CD4-positive, alpha-beta T cell treated with Interferon alpha-2 for 1 hour (primary cell): ENCODE data around the gene IL36G.
A peak's percentile ranks its signal among the peaks of the same experiment; 100 is the strongest.
"Not testable (repeated sequence)": the region's sequence is repeated elsewhere in the genome, so short reads cannot be mapped to it uniquely, and the experiment has no call there.

Source experiments
- DNase-seq, 2 donors: peaks; one replicate each; pipeline ENCODE4 v3.0.0-alpha.2; 2020 to 2022

IL36G gene

DNA sequence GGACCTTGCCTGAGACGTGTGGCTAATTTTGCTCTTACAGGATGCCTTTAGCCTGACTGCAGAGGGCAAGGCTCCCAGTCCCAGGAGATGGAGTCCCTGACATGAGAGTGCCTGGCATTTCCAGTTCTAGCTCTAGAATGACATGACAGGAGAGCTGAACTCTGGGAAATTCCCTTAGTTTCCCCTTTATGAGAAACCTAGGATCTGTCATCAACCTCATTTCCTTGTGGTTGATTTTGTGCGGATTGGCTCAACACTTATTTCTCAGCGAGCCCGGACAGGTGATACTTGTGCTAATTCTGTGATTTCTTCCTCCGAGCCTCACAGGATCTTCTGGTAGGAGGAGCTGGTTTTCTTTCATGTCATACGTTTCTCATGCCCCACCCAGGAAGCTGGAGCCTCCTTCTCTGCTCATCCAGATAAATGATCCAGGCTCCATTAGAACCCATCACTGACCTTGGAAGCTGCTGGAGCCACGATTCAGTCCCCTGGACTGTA lies at the start of gene IL36G:
Gene IL36G (plus strand): TSS at position 448 of the 498 bp plus-strand sequence. CDS start 633 bp downstream, outside the sequence.
- no peak for DNase-seq

DNA sequence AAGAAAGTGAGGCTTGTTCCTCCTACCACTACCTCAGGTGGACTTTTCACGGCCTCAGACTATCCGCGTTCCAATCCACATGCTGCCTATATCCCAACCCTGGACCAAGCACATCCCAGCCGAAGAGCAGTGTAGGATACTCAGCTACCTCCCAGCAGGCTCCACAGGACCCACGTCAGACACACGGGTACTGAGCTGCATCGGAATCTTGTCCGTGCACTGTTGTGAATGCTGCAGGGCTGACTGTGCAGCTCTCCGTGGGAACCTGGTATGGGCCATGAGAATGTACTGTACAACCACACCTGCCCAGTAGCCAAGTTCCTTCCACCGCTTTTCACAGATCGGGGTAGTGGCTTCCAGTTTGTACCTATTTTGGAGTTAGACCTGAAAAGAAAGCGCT lies 44.5 kb upstream of the IL36G start:
- no peak for DNase-seq

DNA sequence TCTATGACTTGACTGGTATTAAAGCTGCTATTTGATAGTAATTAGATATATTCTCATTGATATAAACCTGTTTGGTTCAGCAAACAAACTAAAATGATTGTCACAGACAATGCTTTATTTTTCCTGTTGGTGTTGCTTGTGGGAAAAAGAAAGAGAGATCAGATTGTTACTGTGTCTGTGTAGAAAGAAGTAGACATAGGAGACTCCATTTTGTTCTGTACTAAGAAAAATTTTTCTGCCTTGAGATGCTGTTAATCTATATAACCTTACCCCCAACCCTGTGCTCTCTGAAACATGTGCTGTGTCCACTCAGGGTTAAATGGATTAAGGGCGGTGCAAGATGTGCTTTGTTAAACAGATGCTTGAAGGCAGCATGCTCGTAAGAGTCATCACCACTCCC lies 43.7 kb upstream of the IL36G start:
- not testable (repeated sequence) for DNase-seq

DNA sequence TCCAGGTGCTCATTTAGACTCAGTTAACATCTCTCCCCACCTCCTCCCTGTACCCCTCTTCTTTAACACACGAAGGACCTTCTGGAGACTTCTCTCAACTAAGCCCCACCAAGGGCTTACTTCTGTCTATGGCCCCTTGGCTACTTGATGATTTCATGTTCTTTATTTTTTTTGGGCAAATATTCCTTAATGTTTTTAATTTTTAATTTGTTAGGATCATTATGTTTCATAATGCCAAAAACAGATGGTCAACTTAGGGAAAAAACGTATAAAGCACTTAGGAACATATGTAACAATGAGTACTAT lies 40.9 kb upstream of the IL36G start:
- DNase-seq = no peak

DNA sequence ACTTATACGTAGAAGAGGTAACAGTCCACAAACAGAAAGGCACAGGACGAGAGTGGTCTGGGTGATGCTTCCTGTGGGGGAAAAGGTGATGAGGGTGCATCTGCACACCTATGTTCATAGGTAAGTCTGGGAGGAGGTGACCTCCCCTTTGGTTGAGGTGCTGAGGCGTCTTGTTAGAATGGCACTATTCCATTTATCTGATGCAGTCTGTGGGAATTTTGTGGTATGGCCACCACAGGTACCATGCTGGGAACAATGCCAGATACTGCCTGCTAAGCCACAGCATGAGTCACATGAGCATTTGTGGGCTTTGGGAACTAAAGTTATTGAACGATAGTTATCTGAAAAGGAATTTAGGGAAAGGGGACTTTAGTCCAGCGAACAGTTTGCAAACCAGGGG lies 38.9 kb upstream of the IL36G start:
- DNase-seq = peak in 1 of 2 donors; percentile 30

DNA sequence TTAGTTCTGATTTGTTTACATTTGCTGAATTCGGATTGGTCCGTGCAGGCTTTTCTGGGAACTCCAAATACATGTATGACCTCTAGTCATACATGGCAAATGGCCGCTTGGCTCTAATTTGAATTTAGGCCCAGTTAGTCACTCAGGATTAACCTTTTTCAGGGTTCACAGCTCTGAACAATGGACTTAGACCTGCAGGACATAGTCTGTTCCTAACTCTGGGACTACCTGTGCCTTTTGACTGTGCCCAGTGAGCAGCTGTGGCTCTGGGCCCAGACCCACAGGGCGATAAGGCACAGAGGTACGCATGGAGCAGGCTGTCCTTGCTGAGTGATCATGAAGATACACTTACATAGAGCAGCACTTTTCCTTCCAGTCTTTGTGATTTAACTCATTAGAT lies 38.4 kb upstream of the IL36G start:
- no peak for DNase-seq

DNA sequence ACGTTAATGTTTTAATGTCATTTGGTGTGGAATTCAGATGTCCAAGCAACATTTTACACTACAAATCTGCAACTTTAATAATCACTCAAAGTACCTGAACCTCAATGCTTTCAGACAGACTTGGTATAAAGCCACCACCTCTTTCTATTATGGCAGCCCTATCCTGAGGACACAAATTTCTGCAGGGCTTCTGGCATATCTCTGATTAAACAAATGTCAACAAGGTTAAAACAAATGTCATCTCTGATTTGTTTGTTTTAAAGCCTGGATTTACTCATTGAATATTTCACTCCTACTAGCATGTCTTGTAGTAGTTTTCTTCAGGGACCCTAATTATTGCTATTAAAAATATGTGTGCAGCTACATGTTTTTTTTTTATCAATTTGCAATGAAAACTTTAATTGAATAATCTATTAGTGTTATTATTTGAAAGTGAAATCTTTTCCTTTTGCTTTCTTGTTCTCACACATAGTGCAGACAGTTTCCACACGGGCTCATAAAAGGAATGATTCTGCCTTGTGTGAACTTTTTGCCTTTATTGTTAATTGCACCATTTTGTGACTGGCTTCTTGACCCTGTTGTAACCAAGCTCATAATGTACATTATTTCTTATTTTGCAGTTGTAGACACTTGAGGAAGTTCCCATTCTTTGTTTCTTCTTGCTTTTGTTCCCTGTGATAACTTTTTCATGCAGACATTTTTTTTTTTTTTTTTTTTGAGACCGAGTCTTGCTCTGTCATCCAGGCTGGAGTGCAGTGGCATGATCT lies 36.8 kb upstream of the IL36G start:
- no peak for DNase-seq

DNA sequence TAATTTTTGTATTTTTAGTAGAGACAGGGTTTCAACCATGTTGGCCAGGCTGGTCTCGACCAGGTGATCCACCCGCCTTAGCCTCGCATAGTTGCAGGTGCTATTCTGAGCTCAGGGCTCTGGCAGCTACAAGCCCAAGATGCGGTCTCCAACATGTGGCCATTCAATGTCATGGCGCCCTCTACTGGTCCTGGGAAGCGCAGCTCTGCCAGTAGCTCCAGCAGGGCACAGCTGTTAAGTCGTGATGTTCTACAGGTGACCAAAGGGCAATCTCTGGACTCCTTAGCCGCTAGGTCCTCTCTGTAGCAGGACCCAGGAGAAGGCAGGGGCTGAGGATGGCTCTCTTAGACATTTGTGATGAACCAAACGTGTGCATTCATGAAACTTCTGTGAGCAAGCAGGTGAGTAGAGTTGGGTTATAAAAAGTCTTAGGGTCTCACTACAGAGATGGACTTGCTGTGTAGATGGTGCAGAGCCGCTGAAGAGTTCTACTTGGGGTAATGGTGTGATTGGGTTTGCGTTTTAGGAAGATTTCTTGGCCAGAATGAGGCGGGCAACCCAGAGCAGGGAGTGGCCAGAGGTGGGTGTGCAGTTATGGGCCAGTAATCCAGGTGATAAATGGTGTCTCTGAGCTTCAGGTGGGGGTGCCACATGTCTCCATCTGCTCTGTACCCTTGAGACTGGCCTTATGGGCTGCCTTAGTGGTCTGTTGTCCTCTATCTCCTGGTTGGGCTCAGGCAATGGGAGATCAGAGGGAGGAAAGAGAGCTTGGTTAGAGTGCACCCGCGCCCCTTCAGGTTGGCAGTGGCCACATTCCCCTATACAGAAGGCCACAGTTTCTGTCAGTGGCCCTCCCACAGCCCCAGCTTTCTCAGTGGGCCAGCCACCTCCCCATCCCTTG lies 35.8 kb upstream of the IL36G start:
- DNase-seq = peak; percentile 62 to 73

DNA sequence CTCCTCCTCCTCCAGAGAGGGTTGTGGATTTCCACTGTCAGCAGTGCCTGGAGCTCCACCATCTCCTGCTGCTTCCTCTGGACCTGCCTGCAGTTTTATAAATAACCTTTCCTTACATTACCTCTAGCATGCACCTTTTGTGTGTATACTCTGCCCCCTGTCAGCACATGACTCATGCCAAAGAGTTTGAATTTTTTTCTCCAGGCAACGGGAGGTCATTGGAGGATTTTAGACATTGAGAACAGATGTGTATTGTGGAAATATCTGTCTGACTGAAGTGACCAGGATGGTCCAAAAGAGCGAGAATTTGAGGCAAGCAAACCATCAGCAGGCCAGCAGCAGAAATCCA lies 35.2 kb upstream of the IL36G start:
- DNase-seq = no peak

DNA sequence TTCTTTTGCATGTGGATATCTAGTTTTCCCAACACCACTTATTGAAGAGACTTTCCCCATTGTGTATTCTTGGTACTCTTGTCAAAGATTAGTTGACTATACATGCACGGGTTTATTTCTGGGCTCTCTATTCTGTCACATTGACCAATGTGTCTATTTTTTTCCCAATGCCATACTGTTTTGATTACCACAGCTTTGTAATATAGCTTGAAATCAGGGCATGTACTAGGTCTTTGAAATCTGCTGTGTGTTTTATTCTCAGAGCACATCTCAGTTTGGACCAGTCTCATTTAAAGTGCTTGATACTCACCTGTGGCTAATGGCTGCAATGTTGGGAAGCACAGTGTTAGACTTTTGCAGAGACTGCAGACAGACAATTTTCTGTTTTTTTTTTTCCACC lies 32.8 kb upstream of the IL36G start:
- no peak for DNase-seq

DNA sequence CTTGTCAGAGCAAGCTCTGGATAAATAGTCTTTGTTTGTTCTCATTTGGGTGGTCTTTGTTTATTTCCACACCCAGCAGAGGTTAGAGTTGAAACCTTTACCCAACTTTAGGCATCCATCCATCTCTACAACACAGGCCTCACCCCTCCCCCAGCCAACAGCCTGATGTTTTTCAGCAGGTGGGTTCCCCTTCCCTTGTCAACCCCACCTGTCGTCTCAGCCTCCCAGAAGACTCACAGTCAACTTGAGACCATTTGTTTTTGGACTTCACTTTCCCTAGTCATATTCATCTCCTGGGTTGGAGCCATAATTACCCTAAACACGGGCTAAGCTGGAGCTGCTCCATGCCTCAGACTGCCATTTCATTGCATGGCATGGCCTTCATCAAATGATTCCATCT lies 31.7 kb upstream of the IL36G start:
- no peak for DNase-seq

DNA sequence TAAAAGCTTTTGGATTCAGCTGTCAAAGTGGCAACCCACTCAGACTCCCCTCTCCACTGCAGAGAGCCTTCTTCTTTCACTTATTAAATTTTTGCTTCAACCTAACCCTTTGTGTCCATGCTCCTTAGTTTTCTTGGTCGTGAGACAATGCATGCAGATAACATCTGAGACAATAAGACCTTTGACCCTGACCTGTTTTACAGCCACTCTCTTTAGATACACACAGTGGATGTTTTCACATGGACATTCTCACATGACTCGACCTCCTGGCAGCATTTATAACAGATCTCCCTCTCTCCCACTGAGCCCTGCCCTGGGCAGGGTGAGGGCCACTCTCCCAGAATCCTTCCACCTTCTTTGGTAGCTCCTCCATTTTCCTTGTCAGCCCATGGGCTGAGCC lies 30.4 kb upstream of the IL36G start:
- no peak for DNase-seq

DNA sequence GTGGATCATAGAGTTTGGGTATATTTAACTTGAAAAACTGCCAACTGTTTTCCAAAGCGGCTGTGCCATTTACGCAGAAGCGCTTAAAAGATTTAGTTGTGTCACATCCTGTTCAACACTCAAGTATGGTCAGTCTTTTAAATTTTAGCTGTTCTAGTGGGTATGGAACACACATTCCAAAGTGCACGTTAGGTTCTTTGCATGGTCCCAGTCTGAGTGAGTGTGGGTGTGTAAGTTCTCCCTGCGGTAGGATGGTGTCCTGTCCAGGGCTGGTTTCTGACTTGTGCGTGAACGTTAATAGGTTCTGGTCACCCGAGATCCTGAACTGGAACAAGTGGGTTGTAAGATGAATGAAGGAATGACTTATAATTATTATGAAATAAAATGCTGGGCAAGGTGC lies 28.4 kb upstream of the IL36G start:
- DNase-seq = no peak

DNA sequence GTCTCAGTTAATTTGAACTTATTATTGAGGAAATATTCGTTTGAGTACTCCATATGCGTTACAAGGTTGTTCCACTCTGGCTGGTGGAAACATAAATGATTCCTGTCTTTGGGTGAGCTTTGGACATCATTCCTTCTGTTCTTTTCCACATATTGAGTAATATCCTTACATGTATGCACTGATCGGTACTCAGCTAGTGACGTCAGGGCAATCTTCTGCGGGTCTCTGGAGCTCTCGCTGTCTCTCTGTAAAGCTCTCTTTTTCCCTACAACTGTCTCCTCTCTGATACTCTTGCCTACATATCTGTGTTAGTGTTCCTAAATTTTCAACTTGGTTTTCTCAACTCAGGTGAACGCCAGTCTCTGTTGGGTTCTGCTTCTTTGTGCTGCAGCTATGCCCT lies 23.4 kb upstream of the IL36G start:
- no peak for DNase-seq

DNA sequence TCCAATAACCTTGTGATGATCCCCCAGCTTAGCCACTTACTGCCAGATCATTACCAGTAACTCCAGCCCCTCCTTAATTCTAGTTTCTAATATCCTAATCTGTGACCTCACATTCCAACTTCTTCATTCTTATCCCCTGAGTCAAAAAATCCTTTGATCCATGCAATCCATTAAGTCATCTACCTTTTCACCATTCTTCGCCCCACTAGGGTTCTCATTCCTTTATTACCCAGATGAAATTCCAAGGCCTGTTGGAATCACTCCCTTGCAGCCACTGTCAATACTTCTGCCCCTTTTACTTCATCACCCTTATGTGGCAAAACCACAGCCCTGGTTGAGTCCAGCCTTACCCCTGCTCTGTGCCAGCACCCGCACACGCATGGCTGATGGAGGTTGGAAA lies 20.3 kb upstream of the IL36G start:
- no peak for DNase-seq

DNA sequence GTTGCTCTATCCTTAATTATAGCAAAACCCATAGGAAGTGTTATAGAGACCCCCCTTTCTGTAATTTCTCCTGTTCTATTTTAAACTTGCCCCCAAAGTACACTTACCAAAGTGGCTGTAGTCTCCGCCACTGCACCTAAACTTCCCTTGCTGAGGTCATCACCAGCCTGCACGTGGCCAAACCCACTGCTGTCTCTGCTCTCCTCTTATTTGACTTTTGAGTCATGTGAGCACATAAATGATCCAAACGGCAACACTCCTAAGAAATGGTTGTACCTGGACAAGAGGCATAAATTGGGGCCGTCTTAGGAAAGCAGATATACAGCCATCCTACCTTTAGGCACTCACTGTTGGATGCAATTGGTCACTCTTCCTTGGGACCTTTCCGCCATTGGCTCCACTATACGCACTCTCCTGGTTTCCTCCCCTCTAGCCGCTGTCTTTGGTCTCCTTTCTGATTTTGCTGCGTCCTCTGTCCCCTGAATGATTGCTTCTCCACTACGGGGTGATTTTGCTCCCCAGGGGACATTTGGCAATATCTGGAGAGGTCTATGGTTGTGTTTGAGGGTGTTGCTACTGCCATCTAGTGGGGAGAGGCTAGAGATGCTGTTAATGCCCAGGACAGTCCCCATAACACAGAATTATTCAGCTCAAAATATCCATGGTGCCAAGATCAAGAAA lies 19.2 kb upstream of the IL36G start:
- DNase-seq = peak; percentile 39 to 56

DNA sequence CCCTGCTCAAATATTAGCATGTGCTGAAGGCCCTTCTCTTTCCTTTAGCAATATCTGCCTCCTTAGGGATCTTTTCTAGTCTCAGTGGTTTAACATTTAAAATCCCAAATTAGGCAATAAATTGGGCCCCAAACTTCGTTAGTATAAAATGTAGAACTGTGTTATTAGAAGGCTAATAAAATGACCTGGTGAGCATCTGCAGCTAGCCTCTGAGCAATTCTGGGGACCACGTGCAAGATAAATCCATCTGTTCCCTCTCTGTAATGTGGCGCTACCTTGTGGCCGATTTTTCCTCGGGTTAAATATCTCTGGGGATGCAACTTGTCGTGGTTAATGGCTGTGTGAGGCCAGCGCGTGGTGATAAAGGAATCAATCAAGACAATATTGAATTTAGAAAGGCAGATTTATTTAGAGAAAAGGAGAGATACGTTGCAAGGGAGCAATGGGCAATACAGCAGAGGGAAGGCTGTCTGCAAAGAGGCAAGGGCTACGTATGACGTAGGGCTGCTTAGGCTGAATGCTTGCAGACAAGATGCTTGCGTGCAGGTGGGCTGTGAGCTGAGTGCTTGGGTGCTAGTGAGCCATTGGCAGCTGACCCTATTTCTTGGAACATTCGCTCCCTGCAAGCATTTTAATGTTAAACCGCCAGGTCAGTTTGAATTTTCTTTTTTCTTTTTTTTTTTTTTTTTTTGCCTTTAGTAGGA lies 18.5 kb upstream of the IL36G start:
- DNase-seq = no peak

DNA sequence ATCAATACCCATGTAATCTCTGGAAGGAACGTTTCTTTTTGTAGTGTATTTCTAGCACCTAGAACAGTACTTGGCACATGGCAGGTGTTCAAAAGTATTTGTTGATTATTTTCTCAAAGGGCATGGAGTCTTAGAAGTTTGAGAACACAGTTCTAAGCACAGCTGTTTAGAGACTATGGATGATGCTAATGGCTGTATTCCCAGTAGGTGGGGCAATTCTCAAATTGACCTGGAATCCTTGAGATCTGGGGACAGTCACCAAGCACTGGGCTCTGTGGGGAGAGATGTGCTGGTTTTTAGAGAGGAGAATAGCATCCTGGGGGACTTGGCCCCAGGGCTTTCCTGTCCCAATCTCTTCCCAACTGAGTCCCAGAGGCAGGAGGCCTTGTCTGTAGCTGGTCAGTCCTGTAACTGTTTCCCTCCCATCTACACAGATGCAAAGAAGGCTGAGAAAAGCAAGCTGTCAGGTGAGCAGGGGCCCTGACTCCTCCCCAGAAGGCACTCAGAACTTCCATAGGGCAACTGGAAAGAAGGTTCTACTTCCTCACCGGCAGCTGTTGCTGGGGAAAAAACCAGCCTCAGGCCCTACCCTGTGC lies 17.5 kb upstream of the IL36G start:
- no peak for DNase-seq

DNA sequence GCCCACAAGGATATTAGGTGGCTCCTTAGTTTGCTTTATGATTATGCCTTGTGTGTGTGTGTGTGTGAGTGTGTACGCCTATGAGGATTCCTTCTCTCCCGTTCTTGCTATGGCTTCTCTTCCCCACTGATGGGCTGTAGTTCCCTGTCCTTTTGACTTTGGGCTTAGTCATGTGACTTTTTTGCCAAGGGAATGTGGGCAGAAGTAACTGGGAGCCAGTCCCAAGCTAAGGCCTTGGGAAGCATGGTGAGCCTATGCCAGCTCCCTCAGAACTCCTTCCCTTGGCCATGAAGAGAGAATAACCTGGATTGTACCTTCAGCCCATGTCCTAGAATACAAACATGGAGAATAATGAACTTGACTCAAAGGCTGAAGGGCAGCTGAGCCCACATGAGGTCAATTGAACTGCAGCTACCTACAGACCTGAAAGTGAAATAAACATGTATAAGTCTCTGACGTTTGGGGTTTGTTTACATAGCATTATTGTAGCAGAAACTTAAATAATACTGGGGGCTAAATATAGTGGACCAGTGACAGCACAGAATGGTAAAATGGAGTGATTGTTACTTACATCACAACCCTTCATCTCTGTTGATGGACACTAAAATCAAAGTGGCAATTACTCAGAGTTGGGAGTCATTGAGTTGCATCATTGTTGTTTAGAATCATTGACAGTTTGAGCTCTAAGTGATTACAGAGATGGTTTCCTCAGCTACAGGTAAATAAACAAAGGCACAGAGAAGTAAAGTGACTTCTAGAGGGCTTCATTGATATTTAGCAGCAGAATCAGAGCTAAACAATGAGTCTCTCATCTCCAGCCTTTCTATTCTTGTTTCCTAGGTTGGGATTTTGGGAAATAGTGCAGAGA lies 15.3 kb upstream of the IL36G start:
- no peak for DNase-seq

DNA sequence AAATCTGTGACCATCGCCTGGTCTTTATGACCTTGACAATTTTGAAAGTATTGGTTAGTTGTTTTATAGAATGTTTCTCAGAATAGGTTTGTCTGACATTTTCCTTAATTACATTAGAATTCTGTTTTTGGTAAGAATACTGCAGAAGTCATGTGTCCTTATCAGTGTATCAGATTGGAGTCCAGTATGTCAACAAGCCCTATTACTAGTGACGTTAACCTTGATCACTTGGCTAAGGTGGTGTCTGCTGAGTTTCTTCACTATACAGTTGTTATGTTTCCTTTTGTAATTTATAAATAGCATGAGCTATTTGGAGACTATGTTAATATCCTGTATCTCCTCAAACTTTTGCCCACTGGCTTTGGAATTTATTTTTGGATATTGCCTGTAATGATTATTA lies 10.8 kb upstream of the IL36G start:
- DNase-seq = no peak

DNA sequence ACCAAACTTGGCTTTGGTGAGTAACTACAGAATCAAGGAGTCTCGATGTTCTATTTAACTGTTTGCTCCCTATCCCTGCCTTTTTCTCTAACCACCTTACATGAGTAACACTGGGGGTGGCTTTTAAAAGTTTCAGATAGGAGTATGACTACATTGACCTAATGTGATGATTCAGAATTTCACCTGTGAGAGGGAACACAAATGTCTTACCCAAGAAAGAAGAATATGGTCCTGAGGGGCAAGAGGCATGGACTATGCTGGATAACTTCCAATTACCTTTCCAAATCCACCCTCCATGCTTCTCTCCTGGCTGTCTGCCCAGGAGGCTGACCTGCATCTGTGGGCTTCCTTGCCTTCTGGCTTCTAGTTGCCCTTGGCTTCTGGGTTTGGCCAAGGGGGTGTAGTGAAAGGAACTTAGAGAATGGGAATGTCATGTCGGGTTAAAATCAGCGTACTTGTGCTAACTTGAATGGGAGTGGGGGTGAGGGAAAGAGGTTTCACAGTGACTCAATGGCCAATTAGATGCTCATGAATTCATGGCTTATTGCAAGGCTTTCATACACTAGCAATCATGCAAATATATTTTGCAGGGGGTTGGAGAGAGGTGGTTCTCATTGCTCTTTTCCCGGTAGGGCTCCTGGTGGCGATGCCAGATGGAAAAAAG lies 5.3 kb upstream of the IL36G start:
- no peak for DNase-seq
